SU-DHL-6 (cell line): ENCODE data around the gene COL24A1.

Experiments
- H2AFZ ChIP-seq: fragments of 200-600 bp; sonication (generic); 2 replicates; pipeline ENCODE4 v1.6.1; 2014; ENCODE audit warnings: low read depth, mild to moderate bottlenecking, moderate library complexity, mixed read lengths, antibody characterized with exemption, low read length; ENCODE audit not compliant: severe bottlenecking
- H3F3A ChIP-seq: fragments of 200-600 bp; shearing (Covaris generic); 2 replicates; pipeline ENCODE4 v1.6.0; 2016; ENCODE audit warnings: antibody characterized with exemption, mild to moderate bottlenecking; ENCODE audit not compliant: insufficient read depth
- H3K27ac ChIP-seq: fragments of 200-600 bp; sonication (generic); 2 replicates; pipeline ENCODE4 v1.5.1; 2016; ENCODE audit warnings: low read depth, mild to moderate bottlenecking, low read length, moderate library complexity, mixed read lengths
- H3K27me3 ChIP-seq: fragments of 200-600 bp; sonication (generic), shearing (Covaris generic); 2 replicates; pipeline ENCODE4 v1.6.0; 2014; ENCODE audit warnings: mild to moderate bottlenecking, low read length
- H3K36me3 ChIP-seq: fragments of 200-600 bp; sonication (generic); 2 replicates; pipeline ENCODE4 v1.6.1; 2014; ENCODE audit warnings: mild to moderate bottlenecking, low read length, mixed read lengths
- H3K4me2 ChIP-seq: fragments of 300-600, 200-600 bp; shearing (Covaris generic), sonication (generic); 2 replicates; pipeline ENCODE4 v1.6.0; 2014; ENCODE audit warnings: low read length, low read depth, mild to moderate bottlenecking; ENCODE audit not compliant: poor library complexity, severe bottlenecking
- H3K4me3 ChIP-seq: fragments of 200-600 bp; sonication (generic); 2 replicates; pipeline ENCODE4 v1.5.1; 2014; ENCODE audit warnings: antibody characterized with exemption, low read length, mild to moderate bottlenecking, mixed read lengths; ENCODE audit not compliant: insufficient read depth, poor library complexity, severe bottlenecking
- H3K79me2 ChIP-seq: fragments of 200-600 bp; sonication (generic); 2 replicates; pipeline ENCODE4 v1.6.1; 2014; ENCODE audit warnings: mild to moderate bottlenecking, low read length, moderate library complexity; ENCODE audit not compliant: insufficient read depth
- H3K9ac ChIP-seq: fragments of 200-600 bp; sonication (generic); 2 replicates; pipeline ENCODE4 v1.7.0; 2014; ENCODE audit warnings: mild to moderate bottlenecking, low read length
- H3K9me2 ChIP-seq: fragments of 200-600 bp; sonication (generic); replicated peaks from 2 replicates; pipeline ENCODE4 v1.6.1; 2014; ENCODE audit warnings: low read length; ENCODE audit not compliant: insufficient read depth
- H3K9me3 ChIP-seq: fragments of 200-600 bp; sonication (generic); 2 replicates; pipeline ENCODE4 v1.6.1; 2014; ENCODE audit warnings: low read length, mixed read lengths; ENCODE audit not compliant: insufficient read depth
- H4K20me1 ChIP-seq: fragments of 200-600 bp; sonication (generic); 2 replicates; pipeline ENCODE4 v1.6.1; 2014; ENCODE audit warnings: low read depth, mild to moderate bottlenecking, antibody characterized with exemption, low read length, moderate library complexity, mixed read lengths
- EZH2phosphoT487 ChIP-seq: fragments of 200-600 bp; sonication (generic), shearing (Covaris generic); conservative IDR thresholded peaks from 2 replicates; pipeline ENCODE4 v1.6.1; 2018; ENCODE audit warnings: mild to moderate bottlenecking, antibody characterized with exemption, low read length, moderate library complexity, mixed read lengths
- TF ChIP-seq, protein P1 (sequence below): fragments of 200-600 bp; sonication (generic); IDR thresholded peaks from one replicate; pipeline ENCODE4 v1.5.1; 2017; ENCODE audit warnings: antibody characterized with exemption, mild to moderate bottlenecking, low read length, moderate library complexity; ENCODE audit not compliant: insufficient read depth, poor library complexity, severe bottlenecking

The COL24A1 gene

DNA sequence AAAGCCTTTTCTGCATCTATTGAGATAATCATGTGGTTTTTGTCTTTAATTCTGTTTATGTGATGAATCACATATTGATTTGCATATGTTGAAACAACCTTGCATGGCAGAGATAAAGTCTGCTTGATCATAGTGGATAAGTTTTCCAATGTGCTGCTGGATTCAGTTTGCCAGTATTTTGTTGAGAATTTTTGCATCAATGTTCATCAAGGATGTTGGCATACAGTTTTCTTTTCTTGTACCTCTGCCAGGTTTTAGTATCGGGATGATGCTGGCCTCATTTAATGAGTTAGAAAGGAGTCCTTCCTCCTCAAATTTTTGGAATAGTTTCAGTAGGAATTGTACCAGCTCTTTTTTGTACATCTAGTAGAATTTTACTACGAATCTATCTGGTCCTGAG lies 55.0 kb downstream of the COL24A1 start:
- Histone ChIP-seq H3K4me3 (no peak overlapping the region), H3F3A (no peaks in the 10 kb centered on the region), H3K27ac (no peak overlapping the region), H3K9me2 (no peaks in the 10 kb centered on the region), H3K9ac (no peak overlapping the region), H3K27me3 (no peaks in the 10 kb centered on the region), H2AFZ (no peak overlapping the region), H3K9me3 (no peaks in the 10 kb centered on the region), H3K4me2 (no peak overlapping the region), H3K36me3 (no peaks in the 10 kb centered on the region), H4K20me1 (no peaks in the 10 kb centered on the region), H3K79me2 (no peaks in the 10 kb centered on the region)
- TF ChIP-seq, protein P1, sequence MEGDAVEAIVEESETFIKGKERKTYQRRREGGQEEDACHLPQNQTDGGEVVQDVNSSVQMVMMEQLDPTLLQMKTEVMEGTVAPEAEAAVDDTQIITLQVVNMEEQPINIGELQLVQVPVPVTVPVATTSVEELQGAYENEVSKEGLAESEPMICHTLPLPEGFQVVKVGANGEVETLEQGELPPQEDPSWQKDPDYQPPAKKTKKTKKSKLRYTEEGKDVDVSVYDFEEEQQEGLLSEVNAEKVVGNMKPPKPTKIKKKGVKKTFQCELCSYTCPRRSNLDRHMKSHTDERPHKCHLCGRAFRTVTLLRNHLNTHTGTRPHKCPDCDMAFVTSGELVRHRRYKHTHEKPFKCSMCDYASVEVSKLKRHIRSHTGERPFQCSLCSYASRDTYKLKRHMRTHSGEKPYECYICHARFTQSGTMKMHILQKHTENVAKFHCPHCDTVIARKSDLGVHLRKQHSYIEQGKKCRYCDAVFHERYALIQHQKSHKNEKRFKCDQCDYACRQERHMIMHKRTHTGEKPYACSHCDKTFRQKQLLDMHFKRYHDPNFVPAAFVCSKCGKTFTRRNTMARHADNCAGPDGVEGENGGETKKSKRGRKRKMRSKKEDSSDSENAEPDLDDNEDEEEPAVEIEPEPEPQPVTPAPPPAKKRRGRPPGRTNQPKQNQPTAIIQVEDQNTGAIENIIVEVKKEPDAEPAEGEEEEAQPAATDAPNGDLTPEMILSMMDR: no peak
- TF ChIP-seq EZH2phosphoT487: no peak

DNA sequence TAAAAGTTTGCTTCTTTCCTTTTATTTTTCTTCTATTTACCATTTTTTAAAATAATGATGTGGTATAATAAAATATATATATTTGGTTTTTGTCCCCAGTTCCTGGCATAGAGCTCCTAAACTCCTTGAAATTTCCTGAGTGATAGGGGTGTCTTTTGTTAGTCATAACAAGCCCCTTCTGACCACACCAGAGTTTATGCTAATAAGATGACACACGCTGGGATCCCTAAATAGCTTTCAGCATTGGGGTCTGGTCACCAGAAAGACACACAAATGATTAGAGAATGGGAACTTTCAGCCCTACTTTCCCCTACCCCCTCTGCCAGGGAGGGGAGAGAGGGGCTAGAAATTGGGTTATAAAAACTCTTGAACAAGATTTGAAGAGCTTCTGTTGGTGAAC lies 56.2 kb downstream of the COL24A1 start:
- H3K79me2 ChIP-seq: no peaks in the 10 kb centered on the region
- no peak overlapping the region for H3K4me3 ChIP-seq
- TF ChIP-seq, protein P1: no peak
- TF ChIP-seq EZH2phosphoT487: no peak
- H3K9me3 ChIP-seq: no peaks in the 10 kb centered on the region
- H3K4me2 ChIP-seq: no peak overlapping the region
- no peaks in the 10 kb centered on the region for H3K36me3 ChIP-seq
- no peaks in the 10 kb centered on the region for H4K20me1 ChIP-seq
- H3F3A ChIP-seq: no peaks in the 10 kb centered on the region
- H3K9me2 ChIP-seq: no peaks in the 10 kb centered on the region
- H3K27me3 ChIP-seq: no peaks in the 10 kb centered on the region
- no peak overlapping the region for H3K27ac ChIP-seq
- no peak overlapping the region for H2AFZ ChIP-seq
- H3K9ac ChIP-seq: no peak overlapping the region

DNA sequence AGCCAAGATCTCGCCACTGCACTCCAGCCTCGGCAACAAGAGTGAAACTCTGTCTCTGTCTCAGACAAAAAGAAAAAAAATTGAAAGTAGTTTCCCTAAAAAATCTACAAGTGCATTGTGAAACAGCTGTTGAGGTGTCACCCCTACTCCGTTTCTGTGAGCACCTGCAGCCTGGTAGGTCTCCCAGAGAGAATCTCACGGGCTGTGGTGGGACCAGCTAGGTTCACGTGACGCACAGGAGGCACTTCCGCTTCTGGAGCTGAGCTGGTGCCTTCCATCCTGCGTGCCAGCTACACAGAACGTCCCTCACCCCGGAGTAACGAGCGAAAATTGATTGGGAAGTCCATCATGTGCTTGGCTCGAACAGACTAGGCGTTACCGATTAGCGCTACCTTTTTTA lies 66.8 kb downstream of the COL24A1 start:
- H3K27me3 ChIP-seq: no peaks in the 10 kb centered on the region
- H2AFZ ChIP-seq: no peak overlapping the region
- H3K27ac ChIP-seq: no peak overlapping the region
- H3K9me3 ChIP-seq: no peaks in the 10 kb centered on the region
- H3K4me2 ChIP-seq: no peak overlapping the region
- H3K9ac ChIP-seq: no peak overlapping the region
- no peak overlapping the region for H3K4me3 ChIP-seq
- H3K36me3 ChIP-seq: no peaks in the 10 kb centered on the region
- no peaks in the 10 kb centered on the region for H3K79me2 ChIP-seq
- no peak for TF ChIP-seq EZH2phosphoT487
- TF ChIP-seq, protein P1: no peak
- H3F3A ChIP-seq: no peaks in the 10 kb centered on the region
- no peaks in the 10 kb centered on the region for H4K20me1 ChIP-seq
- no peaks in the 10 kb centered on the region for H3K9me2 ChIP-seq
